Forelimb muscle (tissue), 1 donor: ENCODE results near the gene EFNA5. TPM values are rescaled to one million over a fixed set of nuclear protein-coding genes. Genes with fewer than 3 reads are reported as not detected.

Source experiments
- DNase-seq: peaks from one replicate; pipeline ENCODE4 v3.0.0-alpha.2; 2013; ENCODE audit warnings: low read depth
- polyA plus RNA-seq: library from polyadenylated mRNA; unstranded; fragments of 120-200 nt; gene quantifications from one replicate; pipeline ENCODE4 v1.2.1, GENCODE V29; 2013; ENCODE audit not compliant: insufficient read length

EFNA5 gene
- polyA plus RNA-seq, 1 donor = 3.0 TPM

DNA sequence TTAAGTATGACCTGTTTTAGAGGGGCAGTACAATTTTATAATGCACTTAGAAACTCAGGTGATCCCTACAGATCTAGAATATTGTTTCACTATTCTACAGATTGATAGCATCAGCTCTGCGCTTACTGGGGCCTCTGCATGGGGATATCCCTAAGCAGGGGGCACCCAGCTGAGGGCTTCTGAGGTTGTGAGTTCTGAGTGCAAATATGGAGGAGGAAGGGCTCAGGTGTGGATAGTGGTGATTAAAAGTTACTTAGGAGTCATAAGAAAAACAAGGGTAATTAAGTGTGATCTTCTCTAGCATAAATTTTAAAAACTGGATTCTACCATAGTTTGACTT, 274.4 kb downstream of the EFNA5 start:
- DNase-seq = no peak

DNA sequence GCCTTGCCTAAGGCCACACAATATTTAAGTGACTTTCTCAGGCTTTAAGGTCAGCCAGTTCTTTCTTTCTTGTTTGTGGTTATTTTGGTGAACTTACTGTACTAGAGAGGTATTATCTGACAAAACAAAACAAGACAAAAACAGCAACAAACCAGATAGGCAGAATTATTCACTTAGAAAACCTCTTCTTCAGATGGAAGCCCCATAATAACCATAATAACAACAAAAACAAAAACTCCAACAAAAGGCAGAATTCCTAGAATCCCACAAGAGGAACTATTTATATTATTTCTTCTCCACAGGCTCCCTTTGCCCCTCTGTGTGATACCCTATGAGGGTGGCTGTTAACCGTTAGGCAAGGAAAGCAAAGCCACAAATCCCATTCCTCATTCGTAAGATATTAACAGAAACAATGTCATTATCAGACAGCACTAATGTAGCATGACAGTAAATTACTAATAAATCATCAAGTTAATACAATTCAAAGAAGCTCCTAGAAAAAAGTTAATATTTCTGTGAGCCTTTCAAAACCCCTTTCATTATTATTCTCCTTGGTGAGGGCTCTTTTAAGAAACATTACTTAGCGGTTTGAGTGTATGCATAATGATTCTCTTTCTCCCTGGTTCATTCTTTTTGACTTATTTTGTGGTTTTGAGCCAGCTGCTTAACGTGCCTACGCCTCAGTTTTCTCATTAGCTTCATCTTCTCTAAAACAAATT, 274.9 kb downstream of the EFNA5 start:
- DNase-seq = no peak

DNA sequence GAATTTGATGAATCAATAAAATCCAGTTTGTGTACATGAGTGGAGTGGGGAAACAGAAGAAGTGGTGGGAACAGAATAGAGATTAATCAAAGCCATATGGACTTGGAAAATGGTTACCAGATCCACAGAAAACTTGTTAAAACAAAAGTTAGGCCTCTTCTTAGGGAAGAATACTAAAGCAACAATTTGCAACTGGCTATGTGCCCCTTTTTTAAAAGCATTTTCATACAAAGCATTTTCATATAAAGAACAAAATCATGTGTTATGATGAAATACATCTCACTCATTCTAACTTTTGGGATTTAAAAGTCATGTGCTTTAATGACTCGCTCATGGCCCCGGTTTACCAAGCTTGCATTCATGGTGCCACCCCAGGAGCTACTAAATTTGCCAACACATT, 276.9 kb downstream of the EFNA5 start:
- no peak for DNase-seq

DNA sequence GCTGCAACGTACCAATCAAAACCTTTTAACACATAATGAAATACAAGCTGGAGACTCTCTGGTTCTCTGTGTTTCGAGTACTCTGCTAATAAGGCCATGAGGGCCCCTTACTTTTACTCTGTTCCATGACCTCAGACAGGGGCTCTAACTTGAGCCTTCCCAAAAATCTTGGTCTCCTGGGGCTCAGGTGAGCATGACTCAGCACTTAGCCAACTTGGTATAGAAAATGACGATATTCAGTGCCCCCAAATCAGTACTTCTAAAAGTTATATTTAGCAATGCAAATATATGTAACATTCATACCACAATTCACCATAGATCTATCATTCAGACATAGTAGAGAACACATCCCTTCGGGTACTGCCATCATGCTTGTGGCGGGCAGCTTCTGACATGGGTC, 278.9 kb downstream of the EFNA5 start:
- DNase-seq = no peak

DNA sequence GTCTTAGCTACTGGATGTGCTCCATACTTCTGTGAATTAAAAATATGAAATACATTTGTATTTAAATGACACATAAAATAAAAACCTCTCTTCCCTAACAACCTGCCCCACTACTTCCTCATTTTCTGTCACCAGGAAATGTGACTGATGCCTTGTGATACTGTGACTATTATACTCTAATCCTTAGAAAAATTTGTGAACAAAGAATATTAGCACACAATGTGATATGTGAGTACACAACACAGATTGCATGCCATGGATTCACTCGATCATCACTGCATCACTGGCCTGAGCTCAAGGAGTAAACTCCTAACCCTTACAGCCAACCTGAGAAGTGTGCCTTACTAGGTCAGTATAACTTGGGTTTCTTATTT, 281.0 kb downstream of the EFNA5 start:
- DNase-seq = no peak

DNA sequence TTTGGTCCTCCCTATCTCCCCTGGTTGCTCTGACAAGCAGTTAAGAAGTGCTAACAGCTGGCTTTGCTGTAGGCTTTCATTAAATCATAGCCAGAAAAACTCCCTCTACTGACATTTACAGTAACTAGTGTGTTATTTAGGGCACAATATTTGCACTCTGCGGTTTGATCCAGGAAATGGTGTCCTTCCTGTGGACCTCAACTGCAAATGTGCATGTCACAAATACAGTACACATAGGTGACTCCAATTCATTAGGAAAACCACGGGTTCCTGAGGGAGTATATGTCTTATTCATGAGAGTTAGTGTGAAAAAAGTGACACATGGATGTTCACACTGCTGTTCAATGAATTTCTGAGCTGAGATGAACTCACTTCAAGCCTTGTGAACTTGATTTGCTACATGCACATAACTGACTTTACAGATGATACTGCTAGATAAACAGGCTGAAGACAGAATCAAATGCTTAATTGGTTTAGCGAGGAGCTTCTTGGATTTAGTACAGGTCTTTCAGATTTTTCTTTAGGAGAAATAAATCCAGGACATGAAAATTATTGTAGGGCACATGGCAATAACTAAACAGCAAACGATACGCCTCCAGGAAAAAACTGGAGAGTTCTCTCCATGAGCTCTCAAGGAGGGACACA, 281.5 kb downstream of the EFNA5 start:
- DNase-seq = no peak

DNA sequence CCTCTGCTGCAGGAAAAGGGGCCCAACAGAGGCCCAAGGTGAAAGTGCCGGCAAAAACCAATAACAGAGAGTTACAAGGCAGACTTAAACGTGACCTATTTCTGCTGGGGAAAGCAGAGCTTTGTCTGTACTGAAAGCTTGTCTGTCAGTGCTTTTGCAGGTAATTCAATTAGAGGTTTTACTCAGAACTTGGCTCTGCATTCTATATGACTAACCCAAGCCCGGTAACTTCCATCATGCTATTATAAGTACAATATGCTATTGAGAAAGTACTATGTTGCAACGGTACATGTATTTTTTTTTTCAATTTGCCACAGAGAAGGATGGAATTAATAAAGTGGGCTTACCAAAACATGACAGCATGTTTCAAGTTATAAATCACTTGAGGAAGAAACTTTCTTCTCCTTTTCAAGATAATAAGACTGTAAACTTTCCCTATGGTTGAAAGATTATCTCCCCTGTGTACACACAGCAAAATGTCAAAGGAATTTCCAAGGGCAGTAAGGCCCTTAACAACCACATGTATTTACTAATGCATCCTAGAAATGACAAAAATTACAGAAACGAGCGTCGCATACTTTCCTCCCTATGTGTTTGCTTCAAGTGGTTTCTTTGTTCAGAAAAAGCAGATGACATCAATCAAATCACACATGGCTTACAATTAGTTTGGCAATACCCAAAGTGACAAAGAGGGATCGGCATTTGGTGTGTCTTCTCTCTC, 282.4 kb downstream of the EFNA5 start:
- DNase-seq = no peak

DNA sequence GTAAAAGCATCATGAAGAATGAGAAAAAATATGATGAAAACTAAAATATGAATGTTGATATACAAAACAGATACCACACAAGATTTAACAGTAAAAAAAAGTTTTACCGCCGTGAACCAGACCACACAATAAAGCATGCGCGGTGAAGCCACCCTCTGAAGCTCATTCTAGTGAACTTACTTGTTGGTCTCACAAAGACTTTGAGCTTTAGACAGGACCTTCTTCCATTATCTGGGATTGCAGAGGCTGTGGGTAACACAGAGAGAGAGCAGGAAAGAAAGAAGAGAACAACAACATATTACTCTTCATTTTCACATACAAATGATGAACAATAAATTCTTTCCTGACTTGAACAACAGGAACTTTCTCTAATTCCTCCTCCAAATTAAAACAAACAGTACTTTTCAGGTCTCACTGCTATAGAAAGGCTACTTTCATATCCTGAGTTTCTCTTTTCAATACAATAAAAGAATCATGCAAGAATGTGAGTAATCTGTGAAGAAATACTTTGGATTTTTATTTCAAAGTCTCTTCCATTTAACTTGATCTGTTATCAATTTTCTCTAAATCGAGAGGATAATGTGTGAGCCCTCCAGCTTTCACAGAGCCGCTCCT, 283.1 kb downstream of the EFNA5 start:
- no peak for DNase-seq

DNA sequence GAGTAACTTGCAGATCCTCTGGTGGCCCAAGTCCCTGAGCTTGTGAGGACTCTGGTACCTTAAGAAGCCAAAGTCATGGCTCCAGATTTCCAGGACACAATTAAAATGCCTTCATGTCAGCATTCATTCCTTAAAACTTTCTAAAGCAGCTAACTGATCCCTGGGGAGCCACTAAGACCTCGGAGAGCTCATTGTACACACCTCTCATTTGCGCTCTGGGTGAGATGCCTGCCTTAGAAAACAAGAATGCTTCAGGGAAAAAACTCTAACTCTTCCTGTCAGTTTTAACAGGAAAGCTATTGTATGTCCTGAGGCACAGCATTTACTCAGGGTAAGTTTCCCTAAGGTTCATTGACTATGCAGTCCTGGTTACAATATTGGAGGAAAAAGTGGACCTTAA, 285.0 kb downstream of the EFNA5 start:
- DNase-seq = no peak

DNA sequence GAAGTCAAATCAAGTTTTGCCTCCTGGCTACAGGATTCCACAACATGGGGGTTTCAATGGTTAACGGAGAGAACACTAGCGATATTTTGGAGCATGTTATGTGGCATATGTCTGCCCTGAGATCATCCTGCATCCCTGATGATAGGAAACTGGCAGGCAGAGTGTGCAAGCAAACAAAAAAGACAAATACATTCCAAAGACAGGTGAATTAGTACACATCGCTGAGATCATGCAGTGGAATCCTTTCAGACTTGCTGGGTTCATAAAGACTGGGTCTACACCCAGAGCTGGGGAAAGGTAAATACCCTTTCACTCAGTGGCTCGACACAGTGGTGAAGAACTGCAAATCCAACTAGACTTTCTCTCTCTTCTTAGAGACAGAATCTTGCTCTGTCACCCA, 286.5 kb downstream of the EFNA5 start:
- DNase-seq = no peak

DNA sequence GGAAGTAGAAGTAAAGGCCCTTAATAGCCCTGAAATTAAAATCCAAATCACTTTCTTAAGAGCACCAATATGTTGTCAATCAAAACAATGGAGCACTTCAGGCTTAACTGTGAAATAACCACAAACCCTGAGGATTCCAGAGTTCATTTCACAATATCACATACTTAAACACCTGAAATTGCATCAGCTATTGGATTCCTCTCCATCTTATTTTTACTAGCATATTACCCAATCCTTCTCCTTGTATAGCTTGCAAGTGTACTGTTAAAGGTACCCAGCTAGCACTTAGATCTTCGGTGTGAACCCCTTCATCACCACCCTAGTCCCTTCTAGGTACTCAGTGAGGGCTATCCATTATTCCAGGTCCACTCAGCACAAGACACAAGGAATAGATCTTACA, 287.3 kb downstream of the EFNA5 start:
- DNase-seq = no peak

DNA sequence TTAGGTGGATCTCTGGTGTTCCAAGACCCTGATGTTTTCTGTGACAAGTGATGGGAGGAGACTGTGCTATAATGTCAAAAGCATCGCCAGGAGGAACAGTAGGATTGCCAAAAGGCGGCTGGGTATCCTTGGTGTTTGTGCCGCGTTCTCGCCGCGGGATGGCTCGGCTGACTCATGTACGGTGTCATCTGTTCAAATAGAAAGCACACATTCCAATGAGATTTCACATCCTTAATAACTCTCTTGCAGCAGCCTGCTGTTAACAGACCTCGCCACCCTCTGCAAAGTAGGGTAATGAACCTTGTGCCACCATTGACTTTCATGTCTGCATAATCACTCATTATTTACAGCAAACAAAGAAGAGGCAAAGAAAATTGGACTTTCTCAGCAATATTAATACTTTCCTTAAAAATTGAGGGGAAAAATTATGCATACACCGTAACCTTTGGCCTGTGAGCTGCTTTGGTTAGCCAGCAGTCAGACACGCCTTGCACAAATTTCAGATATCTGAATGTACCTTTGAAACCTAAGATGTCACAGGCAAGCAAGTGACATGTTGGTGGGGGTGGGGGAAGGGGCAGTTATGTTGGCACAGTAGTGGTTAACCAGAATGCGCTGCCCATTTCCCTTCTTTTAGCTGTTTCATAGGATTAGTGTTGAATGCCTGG, 289.4 kb downstream of the EFNA5 start:
- DNase-seq = no peak

DNA sequence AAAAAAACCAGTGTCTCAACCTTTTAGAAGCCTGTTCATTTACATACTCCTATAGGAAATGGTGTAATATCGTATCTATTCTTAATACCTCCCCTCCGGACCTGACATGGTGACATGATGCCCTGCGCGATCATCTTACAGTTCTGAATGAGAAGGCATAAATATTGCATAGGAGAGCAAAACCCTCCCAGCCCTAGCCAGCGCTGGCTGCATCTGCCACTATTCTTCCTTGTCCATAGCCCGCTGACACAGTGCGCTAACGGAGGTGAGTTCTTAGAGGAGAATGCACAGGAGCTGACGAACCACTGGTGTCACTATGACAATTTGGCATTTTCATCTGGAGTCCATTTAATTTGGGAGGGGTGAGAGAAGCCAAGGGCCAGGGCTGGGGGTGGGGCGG, 290.1 kb downstream of the EFNA5 start:
- no peak for DNase-seq

DNA sequence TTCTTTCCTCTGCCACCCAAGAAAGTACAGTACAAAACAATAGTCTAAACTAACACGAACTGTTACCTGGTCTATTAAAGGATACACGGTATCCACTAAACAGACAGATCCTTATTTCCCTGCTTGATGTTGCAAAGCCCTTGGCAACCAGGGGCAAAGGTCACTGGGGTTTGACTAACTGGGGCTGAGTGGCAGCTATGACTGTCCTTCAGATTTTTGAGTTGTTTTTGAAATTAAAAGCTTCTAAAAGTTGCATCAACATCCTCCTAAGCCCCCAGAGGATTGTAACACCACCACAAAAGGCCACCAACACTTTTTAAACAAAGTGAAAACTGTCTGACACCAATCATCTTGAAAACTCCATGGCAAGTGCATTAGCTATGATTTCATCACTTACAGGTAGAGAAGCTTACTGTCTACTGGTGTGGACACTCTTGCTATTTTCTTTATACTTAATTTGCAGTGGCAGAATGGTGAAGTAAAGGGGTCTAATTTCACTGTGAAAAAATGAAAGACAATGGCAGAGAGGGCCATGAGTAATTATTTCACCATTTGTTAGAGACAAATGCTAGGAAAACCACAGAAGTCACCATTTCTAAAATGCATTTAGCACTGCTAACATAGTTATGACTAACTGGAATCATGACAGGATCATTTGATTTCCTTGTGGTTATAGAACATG, 292.4 kb downstream of the EFNA5 start:
- DNase-seq = no peak

DNA sequence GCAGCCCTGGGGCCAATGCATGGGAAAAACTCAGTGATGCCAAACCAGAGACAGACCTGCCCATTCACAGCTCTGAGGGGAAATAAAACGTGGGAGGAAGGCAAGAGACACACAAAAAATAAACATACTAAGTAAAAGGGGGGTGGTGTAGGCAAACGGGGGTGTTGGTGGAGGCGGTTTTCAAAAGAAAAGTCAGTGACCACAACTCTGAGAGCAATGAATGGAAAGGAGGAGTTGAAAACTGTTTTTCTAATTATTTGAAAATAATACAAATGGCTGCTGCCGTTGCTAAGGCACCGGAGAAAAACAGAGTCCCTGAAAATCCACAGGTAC, 293.5 kb downstream of the EFNA5 start:
- no peak for DNase-seq

DNA sequence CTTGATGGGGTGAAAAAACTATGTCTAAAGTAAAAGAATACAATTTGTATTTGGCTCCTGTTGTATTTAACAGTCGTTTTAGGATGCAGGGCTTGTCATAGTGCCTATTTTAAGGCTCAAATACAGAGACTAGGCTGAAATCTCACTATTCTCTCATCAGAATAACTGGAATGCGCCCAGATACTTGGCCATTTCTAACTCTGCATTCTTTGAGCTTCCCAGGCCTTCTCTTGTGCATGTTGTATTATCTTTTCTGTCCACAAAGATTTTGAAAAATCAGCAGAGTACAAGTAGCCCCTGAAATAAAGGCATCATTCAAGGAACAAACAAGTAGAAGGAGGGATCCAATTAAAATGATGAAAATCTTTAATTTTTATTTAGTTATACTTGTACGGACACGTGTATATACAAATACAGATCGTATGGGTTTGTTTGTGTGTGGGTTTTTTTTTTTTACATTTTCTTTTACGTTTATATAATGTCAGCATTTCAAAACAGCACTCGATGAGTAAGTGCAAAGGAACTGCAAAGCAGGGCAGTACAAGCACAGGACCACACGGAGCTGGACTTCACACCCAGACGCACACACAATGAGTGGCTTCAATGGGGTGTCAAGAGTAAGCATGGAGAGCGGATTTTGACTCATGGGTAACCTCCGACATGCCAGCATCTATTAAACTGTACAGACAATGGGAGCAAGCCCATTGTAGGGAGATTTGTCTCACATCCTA, 294.0 kb downstream of the EFNA5 start:
- no peak for DNase-seq

DNA sequence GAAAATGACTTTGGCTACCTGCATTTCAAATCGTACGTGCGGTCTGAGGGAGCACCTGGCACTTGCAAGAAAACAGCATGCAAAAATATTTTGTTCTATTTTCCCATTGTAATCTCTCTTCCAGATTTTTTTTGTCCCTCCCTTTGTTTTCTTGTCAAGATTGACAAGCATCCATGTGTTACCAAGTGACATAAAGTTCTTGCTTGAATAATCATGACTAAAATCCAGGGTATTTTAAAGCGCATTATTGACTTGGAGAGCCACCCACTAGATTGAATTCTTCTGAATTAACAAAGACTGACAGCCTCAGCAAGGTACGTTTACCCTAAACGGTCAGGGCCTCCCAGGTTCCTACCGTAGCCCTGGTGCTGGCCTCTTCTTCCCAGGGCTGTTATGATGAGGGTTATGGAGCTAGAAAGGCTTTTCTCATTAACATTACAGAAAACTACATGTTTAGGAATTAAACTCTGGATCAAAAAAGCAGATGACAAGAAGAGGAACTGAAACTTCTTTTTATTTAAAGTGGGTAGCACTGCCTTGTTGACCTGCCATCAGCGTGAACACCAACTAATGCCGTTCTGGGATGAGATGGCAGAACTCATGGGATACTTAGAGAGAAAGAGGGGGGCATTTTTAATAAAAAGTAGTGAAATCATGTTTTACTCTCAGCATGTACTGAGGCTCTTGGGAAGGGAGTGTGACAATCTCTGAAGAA, 297.0 kb downstream of the EFNA5 start:
- DNase-seq = no peak

DNA sequence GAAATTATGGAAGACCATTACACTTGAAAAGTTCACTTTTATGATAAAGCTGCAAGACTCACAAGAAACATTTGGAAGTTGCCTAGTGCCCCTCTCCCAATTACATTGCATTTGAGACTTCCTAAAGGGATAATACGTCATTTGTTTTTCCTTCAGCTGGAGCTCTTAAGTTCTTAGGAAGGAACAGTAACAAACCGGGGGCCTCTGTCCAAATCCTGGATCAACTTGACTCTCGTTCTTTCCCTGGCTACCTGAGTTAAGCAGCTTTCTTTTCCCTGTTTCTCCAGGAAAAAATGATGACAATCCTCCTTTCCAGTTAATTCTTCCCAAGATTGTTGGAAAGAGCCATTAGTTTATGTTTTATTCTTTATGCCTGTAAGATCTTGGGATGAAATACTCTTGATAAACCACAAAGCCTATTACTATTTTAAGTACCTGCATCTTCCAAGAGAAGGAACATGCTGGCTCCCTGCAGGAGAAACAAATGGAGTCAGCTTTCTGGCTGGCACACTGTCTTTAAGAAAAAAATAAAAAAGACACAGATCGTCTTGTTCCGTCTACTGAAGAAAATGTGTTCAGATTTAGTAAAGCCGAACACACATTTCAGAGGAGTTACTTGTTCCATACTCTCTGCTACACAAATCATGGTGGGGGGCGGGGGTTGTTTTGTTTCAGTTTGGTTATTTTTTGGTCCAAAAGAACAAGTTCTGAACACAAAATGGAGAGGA, 297.9 kb downstream of the EFNA5 start:
- DNase-seq = no peak

DNA sequence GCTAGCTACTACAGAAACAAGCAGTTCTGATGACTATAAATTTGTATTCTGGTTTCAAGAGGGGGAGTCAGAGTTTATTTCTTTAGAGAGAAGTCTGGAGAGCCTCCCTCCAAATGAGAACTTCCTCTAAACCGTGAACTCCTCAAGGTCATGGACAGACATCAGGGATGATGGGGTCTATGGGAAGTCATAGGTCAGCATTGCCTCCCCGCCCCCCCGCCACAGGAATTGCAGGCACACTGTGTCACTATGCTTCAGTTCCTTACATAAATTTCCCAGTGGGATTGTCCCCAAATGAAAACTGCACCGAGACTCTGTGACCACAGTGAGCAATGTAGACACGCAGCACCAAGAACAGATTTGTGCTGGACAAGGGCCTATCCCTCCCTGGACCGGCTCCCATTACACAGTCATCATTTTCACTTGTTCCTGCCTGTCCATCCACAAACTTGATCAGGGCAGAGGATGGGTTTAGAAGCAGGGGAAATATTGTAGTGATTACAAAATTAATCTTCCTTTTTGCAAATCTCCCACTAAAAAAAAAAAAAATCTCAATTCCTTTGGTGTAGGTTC, 300.3 kb downstream of the EFNA5 start:
- no peak for DNase-seq
